ENCODE measurements around the gene MDN1.

DNA sequence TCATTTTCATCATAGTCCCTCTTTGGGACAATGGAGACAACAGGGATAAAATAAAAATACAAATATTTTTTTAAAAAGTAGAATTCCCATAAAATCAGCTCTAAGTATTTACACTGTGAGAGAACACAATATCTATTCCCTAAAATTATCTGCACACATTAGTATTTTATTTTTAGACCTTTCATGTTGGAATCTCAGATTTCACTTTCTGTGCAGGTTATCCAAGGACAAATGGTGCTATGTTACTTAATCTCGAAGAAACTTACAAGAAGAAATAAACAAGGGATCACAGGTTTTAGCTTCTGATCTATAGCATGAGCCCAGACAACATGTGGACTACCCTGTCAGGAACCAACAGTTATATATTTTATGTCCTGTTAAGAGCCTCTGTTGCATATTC, 158.0 kb downstream of the MDN1 start:
- TF ChIP-seq POLR2A (IDR thresholded peaks at IDR 0.05; ENCODE audit: low read depth, low read length) (no peak), POLR2AphosphoS5 (IDR thresholded peaks at IDR 0.05; ENCODE audit: low read depth, low read length) (no peak)
